ENCODE measurements around the gene KCNN1. TPM values are rescaled to one million over a fixed set of nuclear protein-coding genes. Genes with fewer than 3 reads are reported as not detected.

Gene KCNN1
- total RNA-seq, 120 experiments from 2014 or later, result 21.3 to 177 (median 74.4) TPM

Other genes with a start within 250 kb of the KCNN1 start
- 100 to 1,000 TPM in 116 of 120 experiments, 10 to 100 TPM in 4; 88.0 to 219 (median 156) TPM for gene MAP1S, start 247.6 kb upstream of the KCNN1 start, total RNA-seq
- gene FCHO1, start 215.6 kb upstream of the KCNN1 start, total RNA-seq, result 100 to 1,000 TPM in 21 of 120 experiments, 10 to 100 TPM in 99; 39.4 to 173 (median 76.8) TPM
- gene B3GNT3, start 172.0 kb upstream of the KCNN1 start, total RNA-seq, result under 1 TPM in 2 of 120 experiments, not detected in 118; 0.56 to 0.67 TPM
- gene INSL3, start 145.6 kb upstream of the KCNN1 start, total RNA-seq, result 1 to 10 TPM in 36 of 120 experiments, under 1 TPM in 33, not detected in 51; 0.54 to 4.2 (median 1.0) TPM
- 10 to 100 TPM in 55 of 120 experiments, 1 to 10 TPM in 65; 4.2 to 25.1 (median 9.5) TPM for gene JAK3, start 119.1 kb upstream of the KCNN1 start, total RNA-seq
- 100 to 1,000 TPM; 322 to 603 (median 418) TPM for gene RPL18A, start 107.2 kb upstream of the KCNN1 start, total RNA-seq
- gene SLC5A5, start 95.2 kb upstream of the KCNN1 start, total RNA-seq, result 1 to 10 TPM in 30 of 120 experiments, under 1 TPM in 37, not detected in 53; 0.12 to 8.7 (median 0.83) TPM
- 100 to 1,000 TPM in 2 of 120 experiments, 10 to 100 TPM in 118; 46.6 to 103 (median 70.3) TPM for gene CCDC124, start 34.1 kb upstream of the KCNN1 start, total RNA-seq
- gene ARRDC2, start 41.1 kb downstream of the KCNN1 start, total RNA-seq, result 100 to 1,000 TPM in 10 of 120 experiments, 10 to 100 TPM in 110; 17.5 to 207 (median 47.3) TPM
- 1 to 10 TPM in 102 of 120 experiments, under 1 TPM in 18; 0.32 to 5.4 (median 1.5) TPM for gene IL12RB1, start 119.8 kb downstream of the KCNN1 start, total RNA-seq
- 100 to 1,000 TPM; 138 to 282 (median 205) TPM for gene MAST3, start 130.7 kb downstream of the KCNN1 start, total RNA-seq
- gene PIK3R2, start 186.1 kb downstream of the KCNN1 start, total RNA-seq, result 10 to 100 TPM; 32.9 to 92.3 (median 63.4) TPM
- gene IFI30, start 206.7 kb downstream of the KCNN1 start, total RNA-seq, result 10 to 100 TPM in 35 of 120 experiments, 1 to 10 TPM in 68, under 1 TPM in 9, not detected in 8; 0.30 to 75.4 (median 7.3) TPM
- gene MPV17L2, start 226.1 kb downstream of the KCNN1 start, total RNA-seq, result 10 to 100 TPM in 12 of 120 experiments, 1 to 10 TPM in 108; 3.8 to 12.2 (median 7.5) TPM
- gene RAB3A, start 236.9 kb downstream of the KCNN1 start, total RNA-seq, result 100 to 1,000 TPM; 110 to 560 (median 402) TPM